Naive thymus-derived CD4-positive, alpha-beta T cell (primary cell): ENCODE results near the gene LRRC52. TPM values are rescaled to one million over a fixed set of nuclear protein-coding genes. Genes with fewer than 3 reads are reported as not detected.

Experiments used
- ATAC-seq: fragments of 150-1000 bp; cut with Tn5 transposase; 2 replicates; pipeline ENCODE4 v1.10.0; 2021; ENCODE audit warnings: mild to moderate bottlenecking, moderate library complexity
- CTCF ChIA-PET: fragments of 350-600 bp; sonication (Branson Sonifier 250); formaldehyde crosslinking; loops from one replicate; lab custom pipeline; 2021; ENCODE audit warnings: antibody characterized with exemption; lab: Charles Lee
- POLR2A ChIA-PET: fragments of 350-600 bp; sonication (Branson Sonifier 250); formaldehyde crosslinking; loops from one replicate; lab custom pipeline; 2021; ENCODE audit warnings: antibody characterized with exemption, inconsistent platforms; lab: Charles Lee
- DNase-seq, 9 donors: peaks; one replicate each; pipeline versions ENCODE4 v3.0.0 to v3.0.0-alpha.2; 2020 to 2022; ENCODE audit warnings: mixed read lengths in 1 of 9
- H3K27ac ChIP-seq: one replicate; pipeline ENCODE4 v1.7.0; 2013; ENCODE audit warnings: mild to moderate bottlenecking, low read depth, low read length, moderate library complexity
- H3K27me3 ChIP-seq, 2 donors: one replicate each; pipeline ENCODE4 v1.7.0; 2013; ENCODE audit warnings: low read length in 2 of 2, mild to moderate bottlenecking in 2 of 2, moderate library complexity in 2 of 2; ENCODE audit not compliant: control insufficient read depth in 2 of 2, insufficient read depth in 2 of 2
- H3K36me3 ChIP-seq, 3 experiments: 1 replicate in 2 of 3; 2 replicates in 1 of 3; pipeline ENCODE4 v1.7.0; 2013; ENCODE audit warnings: low read length in 3 of 3, mild to moderate bottlenecking in 3 of 3, moderate library complexity in 1 of 3; ENCODE audit not compliant: insufficient read depth in 3 of 3, control insufficient read depth in 2 of 3
- H3K4me1 ChIP-seq, 2 donors: one replicate each; pipeline ENCODE4 v1.7.0; 2013; ENCODE audit warnings: low read length in 2 of 2, mild to moderate bottlenecking in 2 of 2, moderate library complexity in 1 of 2; ENCODE audit not compliant: control insufficient read depth in 2 of 2, insufficient read depth in 2 of 2
- H3K4me3 ChIP-seq: 2 replicates; pipeline ENCODE4 v1.7.0; 2013; ENCODE audit warnings: mild to moderate bottlenecking, low read length
- H3K9me3 ChIP-seq, 3 experiments: 1 replicate in 2 of 3; 2 replicates in 1 of 3; pipeline ENCODE4 v1.7.0; 2013; ENCODE audit warnings: low read length in 3 of 3; ENCODE audit not compliant: control insufficient read depth in 2 of 3
- H3K27ac Mint-ChIP-seq, 9 donors: one replicate each; pipeline ENCODE4 v1.8.0; 2020 to 2022; ENCODE audit warnings: mixed read lengths in 9 of 9, mild to moderate bottlenecking in 8 of 9, moderate library complexity in 5 of 9, inconsistent platforms in 2 of 9
- H3K27me3 Mint-ChIP-seq, 5 donors: one replicate each; pipeline ENCODE4 v1.8.0; 2021 to 2022; ENCODE audit warnings: mixed read lengths in 5 of 5, mild to moderate bottlenecking in 1 of 5
- H3K36me3 Mint-ChIP-seq, 5 donors: one replicate each; pipeline ENCODE4 v1.8.0; 2020 to 2022; ENCODE audit warnings: mixed read lengths in 5 of 5, mild to moderate bottlenecking in 3 of 5, inconsistent platforms in 1 of 5
- H3K4me1 Mint-ChIP-seq, 7 donors: one replicate each; pipeline ENCODE4 v1.8.0; 2020 to 2022; ENCODE audit warnings: mixed read lengths in 7 of 7, mild to moderate bottlenecking in 3 of 7, inconsistent platforms in 1 of 7
- H3K4me3 Mint-ChIP-seq, 10 donors: one replicate each; pipeline ENCODE4 v1.8.0; 2020 to 2022; ENCODE audit warnings: mild to moderate bottlenecking in 10 of 10, mixed read lengths in 10 of 10, moderate library complexity in 6 of 10, inconsistent platforms in 2 of 10
- H3K9me3 Mint-ChIP-seq, 11 donors: one replicate each; pipeline ENCODE4 v1.8.0; 2020 to 2022; ENCODE audit warnings: mixed read lengths in 11 of 11, mild to moderate bottlenecking in 4 of 11, inconsistent platforms in 1 of 11, moderate library complexity in 1 of 11
- intact Hi-C, 2 donors: fragments of 100-400 bp; cut with micrococcal nuclease; formaldehyde crosslinking; loops; one replicate each; pipeline ENCODE4 v1.15.1; 2023
- polyA plus RNA-seq, 2 donors: library from polyadenylated mRNA; unstranded; fragments of 300-500 nt; fragmentation: Illumina TruSeq; gene quantifications; one replicate each; pipeline ENCODE4 v1.2.3, GENCODE V29; 2021
- total RNA-seq, 6 experiments: library from RNA in 5 of 6; stranded (reverse) in 5 of 6; gene quantifications; 1 replicate in 5 of 6; 2 replicates in 1 of 6; pipeline ENCODE4 v1.2.3 and lab custom pipeline; 2021 to 2026

LRRC52 gene
- total and polyA plus RNA-seq, 7 experiments from 2014 or later = not detected

GRCh38 chr1:165525708-165526107, 18.1 kb upstream of the LRRC52 start:
- CTCF ChIA-PET = no interaction called here
- ATAC-seq (no peak), DNase-seq (no peak)
- H3K27ac Mint-ChIP-seq = no peak overlapping the region
- H3K4me3 Mint-ChIP-seq = no peak overlapping the region
- no peaks in the 10 kb centered on the region for H3K4me1 ChIP-seq
- no peaks in the 10 kb centered on the region for H3K36me3 ChIP-seq
- H3K9me3 Mint-ChIP-seq = peaks cover 3 to 27% (median 19%) of the 10 kb centered on the region in 11 donors
- POLR2A ChIA-PET = no interaction called here
- H3K4me1 Mint-ChIP-seq = no peaks in the 10 kb centered on the region
- no peak overlapping the region for H3K4me3 ChIP-seq
- H3K27me3 Mint-ChIP-seq = peaks cover 43 to 72% (median 67%) of the 10 kb centered on the region in 5 donors
- H3K27ac ChIP-seq = no peak overlapping the region
- H3K9me3 ChIP-seq = no peaks in the 10 kb centered on the region
- peaks cover 0 to 8% (median 0%) of the 10 kb centered on the region in 5 donors for H3K36me3 Mint-ChIP-seq
- H3K27me3 ChIP-seq = no peaks in the 10 kb centered on the region
- intact Hi-C loops = no loop called here

DNA sequence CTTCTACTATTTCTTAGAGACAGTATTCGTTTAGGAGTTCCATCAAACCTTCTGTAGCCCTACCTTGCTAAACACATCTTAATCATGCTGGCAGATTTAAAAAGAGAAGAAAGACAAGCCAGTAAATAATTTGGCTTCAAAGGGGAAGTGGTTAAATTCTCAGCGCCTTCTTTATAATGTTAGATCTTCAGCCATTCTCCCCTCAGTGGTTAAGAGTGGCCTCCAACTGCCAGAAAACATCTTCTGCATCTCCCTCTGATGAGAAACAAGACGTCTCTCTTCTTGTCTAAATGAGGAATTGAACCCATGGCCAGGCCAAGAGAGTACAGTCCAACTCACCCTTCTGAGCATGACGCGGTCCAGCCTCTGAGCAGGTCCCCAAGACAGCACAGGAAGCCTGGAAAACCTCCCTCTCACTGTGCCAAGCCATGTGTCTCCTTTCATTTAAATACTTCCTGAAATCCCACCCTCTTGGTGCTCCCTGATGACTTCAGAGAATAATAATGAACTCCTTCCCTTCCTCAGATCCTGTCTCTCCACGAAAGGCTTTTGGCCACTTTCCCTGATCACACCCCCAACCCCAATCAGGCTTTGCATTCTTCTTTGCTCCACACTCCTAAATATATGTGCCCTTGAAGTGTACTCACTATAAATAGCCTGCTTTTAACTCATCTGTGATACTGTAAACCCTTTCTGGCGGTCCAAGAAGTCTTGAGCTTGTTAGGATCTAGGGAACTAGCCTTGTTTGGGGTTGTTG, 16.4 kb upstream of the LRRC52 start:
- H3K4me1 ChIP-seq = no peaks in the 10 kb centered on the region
- intact Hi-C loops = no loop called here
- no peaks in the 10 kb centered on the region for H3K9me3 ChIP-seq
- no peak overlapping the region for H3K4me3 Mint-ChIP-seq
- DNase-seq = no peak
- H3K27me3 ChIP-seq = no peaks in the 10 kb centered on the region
- no peak overlapping the region for H3K4me3 ChIP-seq
- CTCF ChIA-PET = no interaction called here
- H3K27ac ChIP-seq = no peak overlapping the region
- H3K36me3 ChIP-seq = no peaks in the 10 kb centered on the region
- POLR2A ChIA-PET = no interaction called here
- ATAC-seq = no peak
- peaks cover 45 to 67% (median 59%) of the 10 kb centered on the region in 5 donors for H3K27me3 Mint-ChIP-seq
- H3K27ac Mint-ChIP-seq = no peak overlapping the region
- H3K9me3 Mint-ChIP-seq = peaks cover 0 to 11% (median 5%) of the 10 kb centered on the region in 11 donors
- H3K36me3 Mint-ChIP-seq = peaks cover 0 to 5% (median 0%) of the 10 kb centered on the region in 5 donors
- no peaks in the 10 kb centered on the region for H3K4me1 Mint-ChIP-seq

DNA sequence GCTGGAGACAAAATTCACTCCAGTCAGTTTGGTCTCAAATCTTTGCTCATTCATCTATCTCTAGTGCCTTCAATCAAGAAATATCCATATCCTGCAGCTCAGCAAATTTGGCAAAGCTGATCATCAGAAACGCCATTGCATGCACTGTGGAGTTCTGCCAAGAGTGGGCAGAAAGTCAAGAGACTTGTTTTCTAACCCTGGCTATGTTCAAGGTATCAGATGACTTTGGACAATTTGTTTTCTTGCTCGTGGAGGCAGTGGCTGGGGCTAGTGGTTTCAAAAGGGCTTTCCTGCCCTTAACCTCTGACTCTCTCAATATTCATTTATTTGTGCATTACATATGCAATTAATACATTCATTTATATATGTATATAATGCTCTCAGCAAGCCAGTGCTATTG, 12.8 kb upstream of the LRRC52 start:
- no peak for ATAC-seq
- H3K4me3 ChIP-seq = no peak overlapping the region
- H3K27ac Mint-ChIP-seq = no peak overlapping the region
- ChIA-PET CTCF (no interaction called here), POLR2A (no interaction called here)
- no peaks in the 10 kb centered on the region for H3K9me3 ChIP-seq
- no peaks in the 10 kb centered on the region for H3K9me3 Mint-ChIP-seq
- peaks cover 33 to 66% (median 42%) of the 10 kb centered on the region in 5 donors for H3K27me3 Mint-ChIP-seq
- intact Hi-C loops = no loop called here
- no peak overlapping the region for H3K4me3 Mint-ChIP-seq
- H3K27ac ChIP-seq = no peak overlapping the region
- H3K4me1 Mint-ChIP-seq = peaks cover 0 to 3% (median 0%) of the 10 kb centered on the region in 7 donors
- H3K4me1 ChIP-seq = no peaks in the 10 kb centered on the region
- H3K36me3 Mint-ChIP-seq = no peaks in the 10 kb centered on the region
- H3K36me3 ChIP-seq = no peaks in the 10 kb centered on the region
- no peak for DNase-seq
- H3K27me3 ChIP-seq = no peaks in the 10 kb centered on the region

DNA sequence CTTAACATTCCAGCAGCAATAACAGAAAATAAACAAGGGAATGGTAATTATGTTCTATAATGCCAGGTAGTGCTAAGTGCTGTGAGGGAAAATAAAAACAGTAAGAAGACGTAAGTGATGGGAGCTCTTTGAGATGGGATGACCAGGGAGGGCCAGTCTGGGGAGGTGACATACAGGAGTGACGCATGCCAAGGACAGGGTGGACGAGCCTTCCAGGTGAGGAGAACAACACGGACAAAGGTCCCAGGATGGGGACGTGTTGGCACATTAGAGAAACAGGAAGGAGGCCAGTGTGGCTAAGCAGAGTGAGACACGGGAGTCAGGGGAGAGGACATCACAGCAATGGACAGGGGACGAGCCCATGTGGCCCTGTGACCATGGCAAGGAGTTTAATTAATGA, 11.7 kb upstream of the LRRC52 start:
- Mint-ChIP-seq H3K9me3 (no peaks in the 10 kb centered on the region), H3K4me1 (peaks cover 0 to 3% (median 0%) of the 10 kb centered on the region in 7 donors), H3K36me3 (no peaks in the 10 kb centered on the region), H3K27me3 (peaks cover 27 to 67% (median 38%) of the 10 kb centered on the region in 5 donors), H3K4me3 (no peak overlapping the region), H3K27ac (no peak overlapping the region)
- H3K36me3 ChIP-seq = no peaks in the 10 kb centered on the region
- no peak for DNase-seq
- H3K27me3 ChIP-seq = no peaks in the 10 kb centered on the region
- ATAC-seq = no peak
- CTCF ChIA-PET = no interaction called here
- no peaks in the 10 kb centered on the region for H3K9me3 ChIP-seq
- POLR2A ChIA-PET = no interaction called here
- H3K4me3 ChIP-seq = no peak overlapping the region
- H3K4me1 ChIP-seq = no peaks in the 10 kb centered on the region
- no peak overlapping the region for H3K27ac ChIP-seq
- intact Hi-C loops = no loop called here

DNA sequence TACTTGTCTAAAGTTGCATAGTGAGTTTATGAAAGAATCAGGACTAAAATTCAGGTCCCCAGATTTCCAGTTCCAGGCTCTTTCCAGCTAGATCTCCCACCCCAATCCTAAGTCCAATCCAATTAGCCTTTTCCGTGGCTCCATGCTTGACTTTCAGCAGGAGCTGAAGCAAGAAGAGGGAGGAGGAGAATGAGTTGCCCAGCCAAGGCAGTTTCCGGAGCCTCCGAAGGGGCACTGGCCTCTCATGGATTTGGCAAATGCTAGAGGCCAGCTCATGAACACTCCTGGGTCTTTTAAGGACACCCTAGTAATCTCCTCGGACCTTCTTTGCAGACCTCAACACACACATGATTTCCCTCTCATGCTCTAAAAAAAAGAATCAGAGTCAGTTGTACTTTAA, 10.5 kb upstream of the LRRC52 start:
- Mint-ChIP-seq H3K9me3 (no peaks in the 10 kb centered on the region), H3K27ac (no peak overlapping the region), H3K27me3 (peaks cover 24 to 60% (median 40%) of the 10 kb centered on the region in 5 donors), H3K4me3 (no peak overlapping the region), H3K4me1 (peaks cover 0 to 3% (median 0%) of the 10 kb centered on the region in 7 donors), H3K36me3 (no peaks in the 10 kb centered on the region)
- Histone ChIP-seq H3K27me3 (no peaks in the 10 kb centered on the region), H3K27ac (no peak overlapping the region), H3K4me1 (no peaks in the 10 kb centered on the region), H3K4me3 (no peak overlapping the region), H3K36me3 (no peaks in the 10 kb centered on the region), H3K9me3 (no peaks in the 10 kb centered on the region)
- ChIA-PET POLR2A (no interaction called here), CTCF (interaction anchor here (0.8 kb wide), 1 partner anchor 93 kb away, joined by 3 read pairs; no protein-coding TSS in a partner anchor)
- no peak for ATAC-seq
- no peak for DNase-seq
- intact Hi-C loops = no loop called here

GRCh38 chr1:165536016-165536415, 7.8 kb upstream of the LRRC52 start:
- peaks cover 24 to 56% (median 38%) of the 10 kb centered on the region in 5 donors for H3K27me3 Mint-ChIP-seq
- H3K36me3 Mint-ChIP-seq = no peaks in the 10 kb centered on the region
- Histone ChIP-seq H3K9me3 (no peaks in the 10 kb centered on the region), H3K4me1 (no peaks in the 10 kb centered on the region), H3K4me3 (no peak overlapping the region), H3K27me3 (no peaks in the 10 kb centered on the region), H3K36me3 (no peaks in the 10 kb centered on the region), H3K27ac (no peak overlapping the region)
- intact Hi-C loops = no loop called here
- H3K4me3 Mint-ChIP-seq = no peak overlapping the region
- no peak overlapping the region for H3K27ac Mint-ChIP-seq
- no peaks in the 10 kb centered on the region for H3K9me3 Mint-ChIP-seq
- ChIA-PET CTCF (no interaction called here), POLR2A (no interaction called here)
- DNase-seq (no peak), ATAC-seq (no peak)
- H3K4me1 Mint-ChIP-seq = peaks cover 0 to 3% (median 0%) of the 10 kb centered on the region in 7 donors
